Astrocyte (in vitro differentiated cells and primary cell): ENCODE data around the gene GNS.

Experiments
- CTCF ChIP-seq: IDR thresholded peaks from 2 replicates; pipeline ENCODE4 v1.5.1; 2011; ENCODE audit warnings: low read depth, mild to moderate bottlenecking, inconsistent platforms, low read length, moderate library complexity; ENCODE audit not compliant: insufficient read depth
- EZH2 ChIP-seq: IDR thresholded peaks from 2 replicates; pipeline ENCODE4 v1.6.1; 2012; ENCODE audit warnings: mild to moderate bottlenecking, low read length, inconsistent platforms; ENCODE audit not compliant: insufficient read depth

GRCh38 chr12:64701283-64701682 lies 57.9 kb downstream of the GNS start:
- no peak for TF ChIP-seq CTCF
- TF ChIP-seq EZH2, result no peak
